Measurements from ENCODE around the gene NEMP2.

GRCh38 chr2:190575263-190575662 is 40.7 kb upstream of the NEMP2 start:
- TF ChIP-seq CTCF (IDR thresholded peaks at IDR 0.05) (no peak), POLR2A (IDR thresholded peaks at IDR 0.05) (no peak)

Measured in adrenal gland (tissue), 5 donors.